ENCODE measurements around the gene CREBL2. TPM values are rescaled to one million over a fixed set of nuclear protein-coding genes. Genes with fewer than 3 reads are reported as not detected.
A peak's percentile ranks its signal among the peaks of the same experiment; 100 is the strongest.

Gene CREBL2
- total and polyA plus RNA-seq, 2 of the 13 experiments (the other 11 are each of a cell fraction or from before 2014, with no cell fraction given): 6.9 to 8.4 TPM

DNA sequence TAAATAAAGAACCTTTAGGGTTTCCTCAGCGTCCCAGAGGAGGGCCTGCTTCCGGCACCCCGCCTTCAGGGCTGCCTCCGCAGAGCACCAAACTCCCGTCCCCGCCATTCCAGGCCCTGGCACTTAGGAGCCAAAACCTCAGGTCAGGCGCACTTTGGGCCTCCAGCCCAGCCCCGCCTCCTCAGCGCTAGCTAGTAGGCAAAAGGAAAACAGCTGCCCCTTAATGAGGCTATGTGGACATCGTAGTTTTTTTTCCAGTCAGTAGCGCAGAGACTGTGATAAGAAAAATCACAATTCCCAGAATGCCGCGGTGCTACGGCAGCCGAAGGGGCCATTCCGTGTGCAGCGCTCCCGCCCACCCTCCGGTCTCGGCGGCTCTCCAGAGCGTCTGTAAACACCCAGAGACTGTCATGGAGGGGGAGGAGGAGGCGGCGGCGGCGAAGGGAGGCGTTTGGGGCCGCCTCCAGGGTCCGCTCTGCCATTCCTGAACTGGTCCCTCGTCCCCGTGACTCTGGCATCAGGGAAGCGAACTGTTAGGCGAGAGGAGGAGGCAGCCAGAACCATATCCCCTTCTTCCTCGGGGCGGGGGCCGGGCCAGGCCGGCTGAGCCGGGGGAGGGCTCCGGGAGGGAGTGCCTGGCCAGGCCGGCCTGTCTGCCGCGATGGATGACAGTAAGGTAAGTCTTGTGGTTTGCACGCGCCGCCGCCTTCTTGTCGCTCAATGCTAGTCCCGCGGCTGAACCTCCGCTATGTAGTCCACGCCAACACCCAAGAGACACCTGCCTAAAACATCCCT lies at the start of gene CREBL2 (continued):
- TF ChIP-seq, protein P1, sequence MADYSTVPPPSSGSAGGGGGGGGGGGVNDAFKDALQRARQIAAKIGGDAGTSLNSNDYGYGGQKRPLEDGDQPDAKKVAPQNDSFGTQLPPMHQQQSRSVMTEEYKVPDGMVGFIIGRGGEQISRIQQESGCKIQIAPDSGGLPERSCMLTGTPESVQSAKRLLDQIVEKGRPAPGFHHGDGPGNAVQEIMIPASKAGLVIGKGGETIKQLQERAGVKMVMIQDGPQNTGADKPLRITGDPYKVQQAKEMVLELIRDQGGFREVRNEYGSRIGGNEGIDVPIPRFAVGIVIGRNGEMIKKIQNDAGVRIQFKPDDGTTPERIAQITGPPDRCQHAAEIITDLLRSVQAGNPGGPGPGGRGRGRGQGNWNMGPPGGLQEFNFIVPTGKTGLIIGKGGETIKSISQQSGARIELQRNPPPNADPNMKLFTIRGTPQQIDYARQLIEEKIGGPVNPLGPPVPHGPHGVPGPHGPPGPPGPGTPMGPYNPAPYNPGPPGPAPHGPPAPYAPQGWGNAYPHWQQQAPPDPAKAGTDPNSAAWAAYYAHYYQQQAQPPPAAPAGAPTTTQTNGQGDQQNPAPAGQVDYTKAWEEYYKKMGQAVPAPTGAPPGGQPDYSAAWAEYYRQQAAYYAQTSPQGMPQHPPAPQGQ (CRISPR knock-in tag; IDR thresholded peaks at IDR 0.05; ENCODE audit: borderline replicate concordance): no peak
- TF ChIP-seq ZFP90 (CRISPR knock-in tag; IDR thresholded peaks at IDR 0.05; ENCODE audit: borderline replicate concordance) (0 out of 2 replicates have a peak, but pooled peaks have one; percentile 30), ZBTB1 (CRISPR knock-in tag; IDR thresholded peaks at IDR 0.05; ENCODE audit: borderline replicate concordance) (no peak), NFYC (CRISPR knock-in tag; IDR thresholded peaks at IDR 0.05) (no peak; the same call in 1 of the 2 replicates), GPN1 (CRISPR knock-in tag; IDR thresholded peaks at IDR 0.05; ENCODE audit: borderline replicate concordance) (no peak), SOX5 (CRISPR knock-in tag; IDR thresholded peaks at IDR 0.05; ENCODE audit: borderline replicate concordance) (peak; percentile 63; the same call in 1 of the 2 replicates), ZNF567 (CRISPR knock-in tag; IDR thresholded peaks at IDR 0.05; ENCODE audit: borderline replicate concordance) (no peak), ZNF564 (CRISPR knock-in tag; IDR thresholded peaks at IDR 0.05) (no peak), ARNT (IDR thresholded peaks at IDR 0.05) (no peak), ZNF569 (CRISPR knock-in tag; IDR thresholded peaks at IDR 0.05; ENCODE audit: borderline replicate concordance) (no peak)
- TF ChIP-seq, protein P2, sequence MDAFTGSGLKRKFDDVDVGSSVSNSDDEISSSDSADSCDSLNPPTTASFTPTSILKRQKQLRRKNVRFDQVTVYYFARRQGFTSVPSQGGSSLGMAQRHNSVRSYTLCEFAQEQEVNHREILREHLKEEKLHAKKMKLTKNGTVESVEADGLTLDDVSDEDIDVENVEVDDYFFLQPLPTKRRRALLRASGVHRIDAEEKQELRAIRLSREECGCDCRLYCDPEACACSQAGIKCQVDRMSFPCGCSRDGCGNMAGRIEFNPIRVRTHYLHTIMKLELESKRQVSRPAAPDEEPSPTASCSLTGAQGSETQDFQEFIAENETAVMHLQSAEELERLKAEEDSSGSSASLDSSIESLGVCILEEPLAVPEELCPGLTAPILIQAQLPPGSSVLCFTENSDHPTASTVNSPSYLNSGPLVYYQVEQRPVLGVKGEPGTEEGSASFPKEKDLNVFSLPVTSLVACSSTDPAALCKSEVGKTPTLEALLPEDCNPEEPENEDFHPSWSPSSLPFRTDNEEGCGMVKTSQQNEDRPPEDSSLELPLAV (CRISPR knock-in tag; conservative IDR thresholded peaks at IDR 0.05; ENCODE audit: low read depth): no peak
- TF ChIP-seq, protein P3, sequence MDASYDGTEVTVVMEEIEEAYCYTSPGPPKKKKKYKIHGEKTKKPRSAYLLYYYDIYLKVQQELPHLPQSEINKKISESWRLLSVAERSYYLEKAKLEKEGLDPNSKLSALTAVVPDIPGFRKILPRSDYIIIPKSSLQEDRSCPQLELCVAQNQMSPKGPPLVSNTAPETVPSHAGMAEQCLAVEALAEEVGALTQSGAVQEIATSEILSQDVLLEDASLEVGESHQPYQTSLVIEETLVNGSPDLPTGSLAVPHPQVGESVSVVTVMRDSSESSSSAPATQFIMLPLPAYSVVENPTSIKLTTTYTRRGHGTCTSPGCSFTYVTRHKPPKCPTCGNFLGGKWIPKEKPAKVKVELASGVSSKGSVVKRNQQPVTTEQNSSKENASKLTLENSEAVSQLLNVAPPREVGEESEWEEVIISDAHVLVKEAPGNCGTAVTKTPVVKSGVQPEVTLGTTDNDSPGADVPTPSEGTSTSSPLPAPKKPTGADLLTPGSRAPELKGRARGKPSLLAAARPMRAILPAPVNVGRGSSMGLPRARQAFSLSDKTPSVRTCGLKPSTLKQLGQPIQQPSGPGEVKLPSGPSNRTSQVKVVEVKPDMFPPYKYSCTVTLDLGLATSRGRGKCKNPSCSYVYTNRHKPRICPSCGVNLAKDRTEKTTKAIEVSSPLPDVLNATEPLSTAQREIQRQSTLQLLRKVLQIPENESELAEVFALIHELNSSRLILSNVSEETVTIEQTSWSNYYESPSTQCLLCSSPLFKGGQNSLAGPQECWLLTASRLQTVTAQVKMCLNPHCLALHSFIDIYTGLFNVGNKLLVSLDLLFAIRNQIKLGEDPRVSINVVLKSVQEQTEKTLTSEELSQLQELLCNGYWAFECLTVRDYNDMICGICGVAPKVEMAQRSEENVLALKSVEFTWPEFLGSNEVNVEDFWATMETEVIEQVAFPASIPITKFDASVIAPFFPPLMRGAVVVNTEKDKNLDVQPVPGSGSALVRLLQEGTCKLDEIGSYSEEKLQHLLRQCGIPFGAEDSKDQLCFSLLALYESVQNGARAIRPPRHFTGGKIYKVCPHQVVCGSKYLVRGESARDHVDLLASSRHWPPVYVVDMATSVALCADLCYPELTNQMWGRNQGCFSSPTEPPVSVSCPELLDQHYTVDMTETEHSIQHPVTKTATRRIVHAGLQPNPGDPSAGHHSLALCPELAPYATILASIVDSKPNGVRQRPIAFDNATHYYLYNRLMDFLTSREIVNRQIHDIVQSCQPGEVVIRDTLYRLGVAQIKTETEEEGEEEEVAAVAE (CRISPR knock-in tag; IDR thresholded peaks at IDR 0.05; ENCODE audit: borderline replicate concordance): peak; percentile 67; the same call in 1 of the 2 replicates
- TF ChIP-seq, protein P4, sequence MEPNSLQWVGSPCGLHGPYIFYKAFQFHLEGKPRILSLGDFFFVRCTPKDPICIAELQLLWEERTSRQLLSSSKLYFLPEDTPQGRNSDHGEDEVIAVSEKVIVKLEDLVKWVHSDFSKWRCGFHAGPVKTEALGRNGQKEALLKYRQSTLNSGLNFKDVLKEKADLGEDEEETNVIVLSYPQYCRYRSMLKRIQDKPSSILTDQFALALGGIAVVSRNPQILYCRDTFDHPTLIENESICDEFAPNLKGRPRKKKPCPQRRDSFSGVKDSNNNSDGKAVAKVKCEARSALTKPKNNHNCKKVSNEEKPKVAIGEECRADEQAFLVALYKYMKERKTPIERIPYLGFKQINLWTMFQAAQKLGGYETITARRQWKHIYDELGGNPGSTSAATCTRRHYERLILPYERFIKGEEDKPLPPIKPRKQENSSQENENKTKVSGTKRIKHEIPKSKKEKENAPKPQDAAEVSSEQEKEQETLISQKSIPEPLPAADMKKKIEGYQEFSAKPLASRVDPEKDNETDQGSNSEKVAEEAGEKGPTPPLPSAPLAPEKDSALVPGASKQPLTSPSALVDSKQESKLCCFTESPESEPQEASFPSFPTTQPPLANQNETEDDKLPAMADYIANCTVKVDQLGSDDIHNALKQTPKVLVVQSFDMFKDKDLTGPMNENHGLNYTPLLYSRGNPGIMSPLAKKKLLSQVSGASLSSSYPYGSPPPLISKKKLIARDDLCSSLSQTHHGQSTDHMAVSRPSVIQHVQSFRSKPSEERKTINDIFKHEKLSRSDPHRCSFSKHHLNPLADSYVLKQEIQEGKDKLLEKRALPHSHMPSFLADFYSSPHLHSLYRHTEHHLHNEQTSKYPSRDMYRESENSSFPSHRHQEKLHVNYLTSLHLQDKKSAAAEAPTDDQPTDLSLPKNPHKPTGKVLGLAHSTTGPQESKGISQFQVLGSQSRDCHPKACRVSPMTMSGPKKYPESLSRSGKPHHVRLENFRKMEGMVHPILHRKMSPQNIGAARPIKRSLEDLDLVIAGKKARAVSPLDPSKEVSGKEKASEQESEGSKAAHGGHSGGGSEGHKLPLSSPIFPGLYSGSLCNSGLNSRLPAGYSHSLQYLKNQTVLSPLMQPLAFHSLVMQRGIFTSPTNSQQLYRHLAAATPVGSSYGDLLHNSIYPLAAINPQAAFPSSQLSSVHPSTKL (CRISPR knock-in tag; IDR thresholded peaks at IDR 0.05): peak; percentile 75

Data from HepG2 (cell line).